Fibroblast of villous mesenchyme (primary cell): ENCODE results near the gene B3GALT5. TPM values are rescaled to one million over a fixed set of nuclear protein-coding genes. Genes with fewer than 3 reads are reported as not detected.

Experiments
- DNase-seq: peaks from one replicate; pipeline ENCODE4 v3.0.0-alpha.2; 2010; ENCODE audit warnings: low read depth
- H3K4me3 ChIP-seq: 2 replicates; pipeline ENCODE4 v1.5.1; 2011; ENCODE audit warnings: low read depth, mild to moderate bottlenecking, low read length
- CTCF ChIP-seq: IDR thresholded peaks from 2 replicates; pipeline ENCODE4 v1.5.1; 2012; ENCODE audit warnings: low read depth, mild to moderate bottlenecking, low read length; ENCODE audit not compliant: insufficient read depth
- total RNA-seq: library from RNA; depleted of rRNA; stranded (reverse); fragments of >200 nt; gene quantifications from 2 replicates; pipeline ENCODE4 v1.2.3, GENCODE V29; 2012

The B3GALT5 gene
- total RNA-seq, 1 donor = not detected

- no peak for TF ChIP-seq CTCF
- no peak for DNase-seq
- H3K4me3 ChIP-seq = no peak overlapping the region
Observed at GRCh38 chr21:39602793-39603192, 9.9 kb upstream of the B3GALT5 start.

GRCh38 chr21:39604951-39605350 lies 7.8 kb upstream of the B3GALT5 start:
- DNase-seq = no peak
- no peak for TF ChIP-seq CTCF
- no peak overlapping the region for H3K4me3 ChIP-seq

- no peak for TF ChIP-seq CTCF
- no peak overlapping the region for H3K4me3 ChIP-seq
- no peak for DNase-seq
Observed at GRCh38 chr21:39610703-39611102, 2.0 kb upstream of the B3GALT5 start.

- DNase-seq = no peak
- no peak for TF ChIP-seq CTCF
- H3K4me3 ChIP-seq = no peak overlapping the region
Observed at GRCh38 chr21:39611551-39612190, 1.1 kb upstream of the B3GALT5 start.

GRCh38 chr21:39613041-39613934 lies 548 bp downstream of the B3GALT5 start:
- peak overlapping the region; percentile 46 for H3K4me3 ChIP-seq
- TF ChIP-seq CTCF = no peak
- no peak for DNase-seq

GRCh38 chr21:39616211-39616772 lies 3.6 kb downstream of the B3GALT5 start:
- no peak for DNase-seq
- TF ChIP-seq CTCF = no peak

More at GRCh38 chr21:39616211-39616772, 3.6 kb downstream of the B3GALT5 start:
- H3K4me3 ChIP-seq = no peak overlapping the region
